ENCODE results near the gene NIPAL3.
"Not testable (repeated sequence)": the region's sequence is repeated elsewhere in the genome, so short reads cannot be mapped to it uniquely, and the experiment has no call there.

The NIPAL3 gene

GRCh38 chr1:24515671-24516209, 100.1 kb downstream of the NIPAL3 start:
- Mint-ChIP-seq H3K27ac (peak overlapping the region; percentile 93), H3K36me3 (peaks cover 25% of the 10 kb centered on the region), H3K4me3 (peak overlapping the region; percentile 52), H3K4me1 (ENCODE audit: low read depth) (peaks cover 73% of the 10 kb centered on the region)
- not testable (repeated sequence) for H3K9me3 Mint-ChIP-seq (ENCODE audit: low read depth); H3K27me3 Mint-ChIP-seq

- Mint-ChIP-seq H3K27me3 (no peaks in the 10 kb centered on the region), H3K4me1 (ENCODE audit: low read depth) (peaks cover 69% of the 10 kb centered on the region), H3K4me3 (peak overlapping the region; percentile 48), H3K27ac (peak overlapping the region; percentile 43), H3K9me3 (ENCODE audit: low read depth) (peaks cover 3% of the 10 kb centered on the region), H3K36me3 (peaks cover 22% of the 10 kb centered on the region)
These were observed 100.9 kb downstream of the NIPAL3 start for GRCh38 chr1:24516506-24516905.

GRCh38 chr1:24517898-24518297, 102.3 kb downstream of the NIPAL3 start:
- Mint-ChIP-seq H3K27ac (peak overlapping the region; percentile 75), H3K4me1 (ENCODE audit: low read depth) (peaks cover 66% of the 10 kb centered on the region), H3K9me3 (ENCODE audit: low read depth) (peaks cover 3% of the 10 kb centered on the region), H3K4me3 (no peak overlapping the region), H3K36me3 (peaks cover 18% of the 10 kb centered on the region), H3K27me3 (no peaks in the 10 kb centered on the region)

- Mint-ChIP-seq H3K4me1 (ENCODE audit: low read depth) (peaks cover 62% of the 10 kb centered on the region), H3K4me3 (peak overlapping the region; percentile 11), H3K27ac (peak overlapping the region; percentile 81)
These were observed 104.7 kb downstream of the NIPAL3 start for GRCh38 chr1:24520282-24520681.

More at GRCh38 chr1:24520282-24520681, 104.7 kb downstream of the NIPAL3 start:
- H3K27me3 Mint-ChIP-seq; H3K9me3 Mint-ChIP-seq (ENCODE audit: low read depth): not testable (repeated sequence)
- H3K36me3 Mint-ChIP-seq, result peaks cover 19% of the 10 kb centered on the region
